Renal pelvis (tissue), 4 donors: ENCODE measurements around the gene LRFN5. TPM values are rescaled to one million over a fixed set of nuclear protein-coding genes. Genes with fewer than 3 reads are reported as not detected.

Source experiments
- DNase-seq: peaks from one replicate; pipeline ENCODE4 v3.0.0-alpha.2; 2013
- polyA plus RNA-seq, 3 donors: library from polyadenylated mRNA; unstranded; fragments of 120-200 nt; gene quantifications; one replicate each; pipeline ENCODE4 v1.2.1, GENCODE V29; 2013; ENCODE audit not compliant: insufficient read length in 3 of 3

The LRFN5 gene
- polyA plus RNA-seq, 3 donors = 9.3 to 11.8 (median 10.3) TPM

GRCh38 chr14:41766772-41767171, 160.1 kb downstream of the LRFN5 start:
- no peak for DNase-seq

GRCh38 chr14:41773536-41774279, 167.0 kb downstream of the LRFN5 start:
- no peak for DNase-seq

DNA sequence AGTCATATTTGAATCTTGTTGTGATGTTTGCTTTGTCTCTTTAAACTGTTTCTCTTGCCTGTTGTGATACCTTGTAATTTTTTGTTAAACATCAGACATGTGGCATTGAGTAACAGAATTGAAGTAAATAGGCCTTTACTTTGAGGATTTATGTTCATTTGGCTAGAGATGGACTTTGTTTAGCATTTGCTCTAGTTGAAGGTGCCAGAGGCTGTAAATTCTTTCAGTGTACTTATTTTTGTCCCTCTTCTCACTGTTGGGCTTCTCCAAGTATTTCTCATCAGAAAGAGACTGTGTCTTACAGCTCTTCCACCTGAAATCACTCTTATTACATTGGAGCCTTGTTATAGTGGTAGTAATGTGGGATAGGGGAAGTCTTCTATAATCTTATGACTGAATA, 175.8 kb downstream of the LRFN5 start:
- no peak for DNase-seq

DNA sequence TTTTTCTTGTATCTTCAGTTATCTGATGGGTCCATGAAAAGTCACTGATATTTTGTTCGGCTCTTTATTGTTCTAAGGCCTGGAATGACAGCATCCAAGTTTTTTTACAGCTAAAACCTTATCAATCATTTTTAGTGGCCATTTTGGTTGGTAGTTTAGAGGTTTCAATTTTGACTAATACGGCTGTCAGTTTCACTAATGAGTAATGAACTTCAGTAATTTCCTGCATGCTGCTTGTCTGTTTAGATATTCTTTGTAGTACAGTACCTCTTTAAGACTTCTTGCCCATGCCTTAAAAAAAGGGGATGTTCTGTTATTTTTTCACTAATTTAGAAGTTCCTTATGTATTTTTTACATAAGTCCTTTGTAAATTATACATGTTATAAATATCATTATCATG, 176.7 kb downstream of the LRFN5 start:
- no peak for DNase-seq

DNA sequence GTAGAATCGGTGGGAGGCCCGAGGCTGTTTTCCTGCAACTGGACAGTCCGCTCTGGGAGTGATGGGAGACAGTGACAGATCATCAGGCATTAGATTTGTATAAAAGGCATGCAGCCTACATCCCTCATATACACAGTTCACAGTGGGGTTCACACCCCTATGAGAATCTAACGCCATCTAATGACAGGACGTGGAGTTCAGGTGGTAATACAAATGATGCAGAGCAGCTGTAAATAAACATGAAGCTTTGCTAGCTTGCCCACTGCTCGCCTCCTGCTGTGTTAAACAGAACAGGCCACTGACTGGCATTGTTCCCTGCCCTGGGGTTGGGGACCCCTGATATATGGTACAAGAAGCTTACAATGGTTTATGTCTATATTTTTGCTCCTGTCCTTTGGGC, 179.0 kb downstream of the LRFN5 start:
- DNase-seq = no peak

DNA sequence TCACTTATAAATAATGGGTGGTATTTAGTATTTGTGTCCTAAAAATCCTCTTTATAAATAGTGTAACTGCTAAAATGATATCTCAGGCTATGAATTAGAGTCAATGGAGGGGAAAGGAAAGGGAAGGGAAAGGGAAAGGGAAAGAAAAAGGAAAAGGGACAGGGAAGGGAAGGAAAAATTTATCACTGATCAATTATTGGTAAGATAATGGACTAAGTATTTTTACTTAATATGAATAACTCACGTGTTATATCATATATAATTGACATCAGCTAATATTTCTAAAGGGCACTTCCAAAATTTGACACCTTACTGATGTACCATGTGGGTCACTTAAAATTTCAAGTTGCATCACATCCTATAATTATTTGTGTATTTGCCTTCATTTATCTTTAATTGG, 193.1 kb downstream of the LRFN5 start:
- DNase-seq = no peak

- DNase-seq = no peak
Observed at GRCh38 chr14:41805633-41806032, 199.0 kb downstream of the LRFN5 start.

DNA sequence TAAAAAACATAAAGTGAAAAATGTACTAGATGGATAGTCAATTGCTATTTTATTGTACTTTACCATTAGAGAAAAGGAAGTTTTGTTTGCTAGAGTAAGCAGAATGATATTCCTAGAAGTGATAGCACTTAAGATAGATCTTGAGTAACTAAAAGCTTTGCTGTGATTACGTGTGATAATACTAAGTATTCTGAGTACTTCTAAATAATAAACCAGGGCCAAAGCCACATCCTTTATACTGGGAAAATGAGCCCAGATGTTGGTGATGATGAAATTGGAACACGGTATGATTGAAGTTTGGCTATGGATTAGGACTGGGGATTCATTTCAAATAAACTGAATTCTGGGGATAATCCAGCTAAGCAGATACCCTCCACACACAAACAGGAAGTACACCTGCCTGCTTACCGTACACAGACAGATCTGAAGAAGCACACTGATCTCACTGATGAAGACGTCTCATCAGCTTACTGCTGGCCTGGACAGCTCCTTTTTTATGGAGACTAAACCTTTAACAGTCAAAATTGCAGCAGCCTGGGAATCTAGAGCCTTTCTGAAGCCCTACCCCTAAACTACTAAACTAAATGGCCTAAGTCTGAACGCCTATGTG, 199.8 kb downstream of the LRFN5 start:
- no peak for DNase-seq

DNA sequence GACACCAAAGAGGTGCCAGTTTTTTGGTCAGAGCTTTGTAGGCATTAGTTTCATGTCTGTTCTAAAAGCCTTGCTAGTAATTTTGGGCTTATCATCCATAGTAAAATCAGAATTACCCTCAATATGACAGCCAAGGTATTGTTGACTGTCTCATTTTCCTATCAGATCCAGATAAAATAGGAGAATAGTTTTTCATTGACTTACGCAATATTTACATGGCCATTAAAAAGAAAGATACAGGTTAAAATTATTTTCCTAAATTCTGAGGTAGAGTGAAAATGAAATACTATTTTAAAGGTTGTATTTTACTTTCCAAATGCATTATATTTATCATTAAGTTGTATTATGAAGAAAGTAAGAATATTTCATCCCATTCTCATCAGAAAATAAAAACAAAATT, 203.7 kb downstream of the LRFN5 start:
- no peak for DNase-seq

- DNase-seq = no peak
Observed at GRCh38 chr14:41817626-41818025, 210.9 kb downstream of the LRFN5 start.

DNA sequence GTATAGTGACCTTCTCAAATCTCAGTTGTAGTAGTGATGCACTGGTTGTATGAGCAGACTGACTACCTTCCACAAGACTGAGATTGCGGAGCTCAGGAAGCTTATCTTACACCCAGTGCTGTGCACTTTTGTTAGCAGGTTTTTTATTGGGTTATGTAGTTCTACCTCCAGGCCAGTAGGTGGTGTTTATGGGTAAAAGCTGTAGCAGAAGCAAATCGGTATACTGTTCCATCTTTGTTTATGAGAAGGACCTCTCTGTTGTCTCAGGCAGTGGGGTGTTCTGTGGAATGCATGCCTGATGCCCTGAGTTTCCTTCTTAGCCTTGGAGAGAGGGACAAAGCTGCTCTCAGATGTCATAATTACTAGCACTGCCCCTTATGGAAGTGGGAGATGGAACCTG, 217.8 kb downstream of the LRFN5 start:
- DNase-seq = no peak

DNA sequence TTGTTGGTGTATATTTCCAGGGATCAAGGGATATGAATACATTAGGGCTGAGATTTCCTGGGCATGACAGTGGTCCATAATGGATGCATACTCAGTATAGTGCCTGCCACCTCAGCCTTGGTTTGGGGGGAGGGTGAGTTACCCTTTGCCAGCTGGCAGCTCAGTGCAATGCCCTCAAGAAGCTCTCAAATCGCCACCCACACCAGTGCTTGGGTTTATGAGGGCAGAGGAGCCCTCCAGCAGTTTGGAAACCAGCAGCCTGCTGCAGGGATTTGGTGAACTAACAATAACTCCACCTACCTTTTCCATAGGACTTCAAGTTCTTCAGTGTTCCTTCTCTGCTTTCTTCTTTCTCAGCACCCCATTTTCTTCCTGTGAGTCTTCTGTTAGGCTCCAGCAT, 218.9 kb downstream of the LRFN5 start:
- no peak for DNase-seq

- no peak for DNase-seq
Observed at GRCh38 chr14:41830714-41831406, 224.2 kb downstream of the LRFN5 start.

- DNase-seq = no peak
Observed at GRCh38 chr14:41839661-41840060, 233.0 kb downstream of the LRFN5 start.

DNA sequence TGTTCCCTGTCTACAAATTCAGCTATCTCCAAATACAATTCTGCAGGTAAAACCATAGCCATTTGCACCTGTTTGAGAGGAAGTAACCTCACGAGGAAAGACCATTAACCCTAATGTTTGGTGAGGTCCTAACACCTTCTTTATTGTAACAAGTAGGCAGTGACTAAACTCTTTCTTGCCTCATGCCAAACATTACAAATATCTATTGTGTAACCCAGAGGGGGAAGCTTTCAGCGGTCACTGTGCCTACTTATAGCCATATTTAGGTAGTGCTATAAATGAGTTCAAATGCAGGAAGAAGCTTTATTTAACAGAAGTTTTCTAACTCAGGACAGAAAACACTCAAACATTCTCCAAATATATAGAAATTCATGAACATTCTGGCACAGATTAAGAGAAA, 252.7 kb downstream of the LRFN5 start:
- no peak for DNase-seq

- DNase-seq = no peak
Observed at GRCh38 chr14:41860586-41860985, 253.9 kb downstream of the LRFN5 start.

- DNase-seq = no peak
Observed at GRCh38 chr14:41865894-41866293, 259.2 kb downstream of the LRFN5 start.

DNA sequence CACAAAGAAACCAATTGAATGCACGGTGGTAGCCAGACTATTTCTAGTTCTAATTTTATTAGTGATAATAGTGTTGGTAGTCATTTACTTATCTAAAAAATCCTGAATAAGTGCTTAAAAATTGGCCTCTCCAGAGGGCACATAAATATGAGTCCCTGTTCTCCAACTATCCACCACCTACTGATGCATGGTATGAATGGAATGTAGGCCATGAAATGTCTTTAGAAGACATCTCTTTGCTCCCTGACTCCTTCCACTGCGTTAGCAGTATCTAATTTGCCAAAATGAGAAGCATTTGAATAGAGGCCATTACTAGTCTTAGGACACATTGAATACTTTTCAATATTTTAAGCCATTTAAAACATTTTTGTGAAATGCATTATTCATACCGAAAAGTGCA, 261.7 kb downstream of the LRFN5 start:
- DNase-seq = no peak

DNA sequence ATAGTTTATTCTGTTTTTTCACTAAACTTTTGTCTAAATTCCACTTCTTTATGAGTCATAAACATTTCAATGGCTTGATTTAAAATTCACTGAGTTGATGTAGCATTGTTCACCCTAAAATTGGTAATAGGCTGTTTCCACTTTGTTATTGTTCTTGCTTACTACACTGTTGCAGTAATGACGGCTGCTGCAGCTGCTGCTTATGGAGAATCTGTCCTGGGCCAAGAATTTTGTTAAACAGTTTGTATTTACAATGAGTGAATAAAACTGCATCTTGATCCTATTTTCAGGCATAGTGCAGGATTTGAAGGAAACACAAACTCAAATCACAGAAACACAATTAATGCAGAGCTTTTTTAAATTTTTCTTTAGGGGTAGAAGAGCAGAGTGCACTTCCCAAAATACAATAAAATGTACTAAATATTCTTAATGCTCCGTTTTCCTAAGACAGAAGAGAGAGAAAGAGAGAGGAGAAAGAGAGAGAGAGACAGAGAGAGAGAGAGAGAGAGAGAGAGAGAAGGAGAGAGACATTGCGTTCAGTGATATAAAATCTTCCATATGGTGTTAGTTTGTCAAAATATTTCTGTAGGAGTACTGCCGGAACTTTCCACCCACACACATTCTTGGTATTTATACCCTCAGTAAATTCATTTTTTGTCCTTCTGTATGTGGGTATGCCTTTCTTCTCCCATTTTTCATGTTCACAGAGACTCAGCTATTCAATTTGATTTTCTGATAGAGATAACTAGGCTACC, 266.4 kb downstream of the LRFN5 start:
- DNase-seq = peak; percentile 14

DNA sequence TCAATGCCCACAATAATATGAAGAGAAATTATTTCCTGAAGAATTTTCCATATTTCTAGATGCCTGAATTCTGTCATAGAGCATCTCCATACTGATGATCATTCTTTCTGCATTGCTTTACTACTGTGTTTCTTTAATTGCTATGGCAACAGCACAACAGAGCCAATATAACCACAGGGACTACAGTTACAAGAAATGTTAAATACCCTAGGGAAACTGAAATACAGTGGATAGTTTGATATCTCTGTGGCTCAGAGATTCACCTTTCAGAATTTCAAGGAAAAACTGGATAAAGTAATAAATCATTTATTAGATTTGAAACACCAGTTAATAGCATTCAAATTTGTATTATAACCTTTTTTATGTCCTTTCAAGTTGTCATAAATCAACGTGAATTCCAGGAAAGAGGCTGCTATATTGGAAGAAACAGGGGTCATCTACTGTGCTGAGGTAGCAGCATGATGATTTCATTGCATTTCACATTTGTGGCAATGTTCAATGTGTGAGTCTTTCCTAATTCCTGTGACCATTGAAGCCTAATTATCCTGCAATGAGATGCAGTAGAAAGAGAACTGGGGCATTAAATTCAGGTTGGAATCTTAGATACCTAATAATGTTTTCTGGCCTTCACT, 267.1 kb downstream of the LRFN5 start:
- DNase-seq = peak; percentile 37

- no peak for DNase-seq
Observed at GRCh38 chr14:41875116-41875515, 268.4 kb downstream of the LRFN5 start.

- no peak for DNase-seq
Observed at GRCh38 chr14:41878321-41878720, 271.6 kb downstream of the LRFN5 start.
